Activated naive CD4-positive, alpha-beta T cell treated with Interleukin-2 at 50 U/mL for 16 hours (primary cell): ENCODE measurements around the gene CFAP20DC.
"Not testable (repeated sequence)": the region's sequence is repeated elsewhere in the genome, so short reads cannot be mapped to it uniquely, and the experiment has no call there.

ENCODE experiments used
- DNase-seq: peaks from one replicate; pipeline ENCODE4 v3.0.0-alpha.2; 2020

Gene CFAP20DC

DNA sequence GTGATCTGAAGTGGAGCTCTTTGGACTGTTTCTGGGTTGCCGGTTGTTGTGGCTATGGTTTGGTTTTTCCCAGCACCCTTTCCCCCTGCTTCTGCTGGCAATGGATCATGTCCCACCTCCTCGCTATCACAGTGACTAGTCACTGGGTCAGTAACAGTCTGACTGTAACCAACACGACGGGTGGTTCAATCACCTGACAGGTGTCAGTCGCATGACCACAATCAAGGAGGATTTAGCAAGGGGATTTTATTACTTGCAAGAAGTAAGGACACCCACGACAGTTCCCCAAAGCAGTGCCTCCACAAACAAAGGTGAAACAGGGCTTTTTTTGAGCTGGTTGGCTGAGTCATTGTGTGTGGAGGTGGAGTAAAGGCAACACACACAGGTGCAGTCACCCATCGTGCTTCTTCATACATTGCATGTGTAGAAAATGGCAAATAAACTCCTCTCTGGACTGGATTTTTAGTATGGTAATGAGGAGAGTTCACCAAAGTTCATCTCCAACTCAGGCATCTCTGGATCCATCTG, 324.4 kb downstream of the CFAP20DC start:
- no peak for DNase-seq

DNA sequence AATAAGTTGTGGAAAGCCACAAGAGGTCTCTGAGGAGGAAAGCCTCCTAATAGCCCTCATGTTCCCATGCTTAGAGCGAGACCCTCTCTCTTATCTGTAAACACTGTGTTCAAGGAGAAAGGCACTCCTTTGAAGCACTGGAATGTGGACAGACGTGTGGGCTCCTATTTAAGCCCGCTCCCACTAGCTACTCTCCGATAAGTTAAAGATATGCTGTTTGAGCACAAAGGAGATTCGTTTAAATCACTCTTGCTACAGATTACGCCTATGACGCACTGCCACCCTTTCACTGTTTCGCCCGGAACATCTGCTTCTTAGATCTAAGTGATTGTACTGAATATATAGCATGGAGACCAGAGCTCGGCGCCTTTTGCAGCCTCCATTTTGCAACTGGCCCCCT, 325.5 kb downstream of the CFAP20DC start:
- DNase-seq, result no peak

DNA sequence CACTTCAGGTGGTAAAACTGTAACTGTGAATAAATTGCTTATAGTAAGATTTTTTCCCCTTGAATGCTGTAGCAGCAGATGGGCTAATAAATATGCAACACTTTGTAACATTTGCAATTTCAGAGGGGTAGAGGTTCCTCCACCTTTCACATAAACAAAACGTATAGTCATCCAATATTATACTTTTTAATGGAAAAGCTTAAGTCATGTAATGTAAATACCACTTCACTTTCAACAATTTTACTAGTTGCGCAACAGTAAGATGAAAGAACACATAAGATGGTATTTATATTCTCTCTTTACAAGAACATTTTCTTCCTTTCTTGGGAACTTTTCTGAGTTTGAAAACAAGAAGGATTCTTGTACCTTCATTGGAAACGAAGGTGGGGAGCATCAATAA, 326.7 kb downstream of the CFAP20DC start:
- DNase-seq, result no peak

DNA sequence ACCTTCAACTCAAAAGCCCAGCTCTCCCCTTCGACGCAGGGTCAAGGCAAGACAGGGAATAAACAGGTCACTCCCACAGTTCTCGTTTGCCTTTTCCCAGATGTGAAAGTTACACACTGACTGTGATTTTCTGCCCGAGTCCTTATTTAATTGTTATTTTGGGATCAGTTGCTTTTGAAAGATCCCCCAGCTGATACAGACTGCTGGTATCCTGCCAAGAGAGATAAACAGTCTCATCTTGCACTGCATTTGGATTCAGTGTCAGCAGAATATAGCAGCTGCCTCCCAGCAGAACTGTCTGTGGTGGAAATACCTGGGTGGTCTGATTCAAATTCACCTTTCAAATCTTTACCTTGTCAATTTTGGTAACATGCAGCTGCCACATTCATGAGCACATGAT, 327.3 kb downstream of the CFAP20DC start:
- no peak for DNase-seq

DNA sequence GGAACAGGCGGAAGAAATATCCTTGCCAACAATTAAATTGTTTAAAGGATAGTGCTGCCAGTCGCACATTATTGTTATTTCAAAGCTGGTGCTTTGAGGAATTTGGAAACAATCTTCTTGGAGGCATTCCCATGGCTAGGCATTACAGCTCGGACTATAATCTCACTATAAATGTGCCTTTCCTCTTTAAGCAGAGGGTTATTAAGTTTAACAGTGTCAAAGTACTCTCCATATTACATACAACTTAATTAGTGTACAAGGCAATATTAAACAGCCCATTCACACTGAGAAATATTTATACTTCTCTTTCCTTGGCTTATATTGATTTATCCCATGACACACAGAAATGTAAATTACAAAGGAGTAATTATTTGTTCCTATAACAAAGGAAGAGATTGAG, 329.3 kb downstream of the CFAP20DC start:
- no peak for DNase-seq

DNA sequence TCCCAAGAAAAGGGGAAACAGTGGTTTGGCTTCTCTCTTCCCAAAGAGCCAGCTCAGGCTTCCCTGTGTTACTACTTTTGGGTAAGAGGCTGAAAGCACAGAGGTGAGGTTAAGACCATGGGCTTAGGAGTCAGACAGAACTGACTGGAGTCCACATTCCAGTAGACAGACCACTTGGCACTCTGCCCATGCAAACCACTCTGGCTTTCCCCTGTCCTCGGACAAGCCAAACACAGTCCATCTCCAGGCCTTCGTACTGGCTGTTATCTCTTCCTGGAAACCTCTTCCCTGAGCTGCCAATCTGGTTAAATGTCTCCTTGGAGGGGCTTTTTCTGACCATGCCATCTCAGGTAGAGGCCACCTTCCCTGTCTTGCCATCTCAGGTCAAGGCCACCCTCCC, 330.1 kb downstream of the CFAP20DC start:
- DNase-seq, result no peak

DNA sequence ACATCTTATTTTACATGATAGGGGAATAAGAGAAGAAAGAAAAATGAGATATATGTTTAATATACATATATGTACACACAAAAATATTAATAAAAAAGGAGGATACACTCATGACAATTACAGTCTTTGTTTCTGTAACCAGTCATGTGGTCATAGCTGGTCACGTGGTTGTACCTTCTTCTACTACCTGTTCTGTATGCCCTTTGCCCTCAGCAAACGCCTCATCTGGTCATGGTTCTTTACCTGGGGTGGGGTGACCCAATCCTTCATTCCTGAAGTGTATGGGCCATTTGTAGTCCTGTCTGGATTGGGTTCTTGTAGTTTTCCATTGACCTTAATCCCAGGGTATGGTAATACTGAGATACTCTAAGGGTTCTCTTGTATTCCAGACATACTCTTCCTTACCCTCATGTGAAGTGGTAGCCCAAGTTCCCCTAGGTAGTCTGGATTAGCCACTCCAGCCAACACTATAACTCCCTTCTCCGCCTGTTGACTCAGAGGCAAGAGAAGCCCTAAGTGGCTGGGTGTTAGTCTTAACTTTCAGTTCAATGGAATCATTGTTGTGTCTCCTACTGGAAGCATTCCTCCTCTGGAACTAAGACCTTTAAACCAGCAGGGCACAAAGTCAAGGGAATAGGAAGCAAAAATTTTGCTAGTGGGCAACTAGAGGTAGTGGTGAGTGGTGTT, 336.0 kb downstream of the CFAP20DC start:
- no peak for DNase-seq

DNA sequence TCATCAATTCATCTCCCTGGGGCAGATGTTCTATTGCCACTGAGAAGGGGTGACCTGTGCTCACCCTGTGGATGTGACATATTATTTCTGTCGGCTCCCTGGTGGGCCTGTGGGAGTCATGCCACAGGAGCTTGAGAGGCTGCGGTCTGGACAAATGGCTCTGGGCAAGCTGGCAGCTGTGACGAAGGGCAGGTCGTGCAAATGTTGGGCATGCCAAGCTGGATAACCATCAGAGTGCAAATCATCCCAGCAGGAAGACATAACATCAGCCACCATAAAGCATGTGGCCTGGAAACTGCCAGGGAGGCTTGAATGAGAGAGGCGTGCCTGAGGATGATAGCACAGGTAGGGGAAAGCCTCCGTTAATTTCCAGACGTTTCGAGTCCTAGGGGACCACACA, 338.0 kb downstream of the CFAP20DC start:
- DNase-seq, result no peak

DNA sequence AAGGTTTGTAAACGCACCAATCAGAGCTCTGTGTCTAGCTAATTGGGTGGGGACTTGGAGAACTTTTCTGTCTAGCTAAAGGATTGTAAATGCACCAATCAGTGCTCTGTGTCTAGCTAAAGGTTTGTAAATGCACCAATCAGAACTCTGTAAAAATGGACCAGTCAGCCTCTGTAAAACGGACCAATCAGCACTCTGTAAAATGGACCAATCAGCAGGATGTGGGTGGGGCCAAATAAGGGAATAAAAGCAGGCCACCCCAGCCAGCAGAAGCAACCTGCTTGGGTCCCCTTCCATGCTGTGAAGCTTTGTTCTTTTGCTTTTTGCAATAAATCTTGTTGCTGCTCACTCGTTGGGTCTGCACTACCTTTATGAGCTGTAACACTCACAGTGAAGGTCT, 340.8 kb downstream of the CFAP20DC start:
- not testable (repeated sequence) for DNase-seq

DNA sequence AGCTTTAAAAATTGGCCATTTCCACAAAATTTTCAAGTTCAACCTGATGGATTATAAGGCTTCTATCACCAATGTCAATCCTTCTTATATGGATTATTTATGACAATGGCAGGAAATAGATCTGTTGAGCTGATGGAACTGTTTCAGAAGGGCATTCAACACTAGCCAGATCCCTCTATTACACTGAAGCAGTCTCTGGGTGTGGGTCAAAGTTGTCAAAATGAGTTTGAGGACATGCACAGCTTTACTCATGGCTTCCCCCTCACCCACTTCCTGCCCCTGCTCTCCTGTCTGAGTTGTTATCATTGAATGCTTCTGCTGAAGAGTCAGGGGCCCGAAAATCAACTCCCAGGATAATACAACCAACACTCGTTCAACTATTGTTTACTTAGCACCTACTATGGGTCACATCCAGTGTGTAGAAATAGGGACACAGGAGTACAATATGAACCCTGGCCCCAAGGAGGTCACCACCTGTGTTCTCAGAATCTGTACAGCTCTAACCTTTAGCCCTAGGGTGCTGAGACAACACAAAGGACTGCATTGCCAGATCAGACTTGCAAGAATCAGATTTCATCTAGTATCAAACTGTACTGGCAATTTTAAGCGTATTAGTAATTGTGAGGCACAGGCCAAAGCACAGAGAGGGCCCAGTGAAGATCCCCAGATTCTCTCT, 341.6 kb downstream of the CFAP20DC start:
- DNase-seq, result no peak

DNA sequence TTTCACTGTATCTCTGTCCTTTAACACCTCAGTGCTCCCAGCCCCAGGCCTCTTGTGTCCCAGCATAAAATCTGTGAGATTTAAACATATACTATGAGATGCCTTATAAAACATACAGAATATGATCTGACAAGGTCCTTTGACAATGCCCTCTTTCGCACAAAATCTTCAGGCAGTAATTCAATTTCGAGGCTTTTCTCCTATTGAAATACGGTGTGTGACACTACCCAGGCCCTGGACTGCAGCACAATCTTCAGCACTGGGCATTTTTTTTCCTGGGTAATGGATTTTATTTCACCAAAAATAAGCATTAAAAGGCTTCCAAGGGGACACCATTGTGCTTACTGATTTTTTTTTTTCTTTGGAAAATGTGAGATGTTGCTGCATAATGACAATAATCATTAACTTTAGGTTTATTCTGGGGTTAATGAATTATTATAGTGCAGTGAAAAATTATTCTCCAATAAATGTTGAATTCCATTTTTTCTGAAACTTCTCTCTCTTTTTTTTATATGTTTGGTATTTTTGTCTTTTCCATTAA, 342.4 kb downstream of the CFAP20DC start:
- no peak for DNase-seq

DNA sequence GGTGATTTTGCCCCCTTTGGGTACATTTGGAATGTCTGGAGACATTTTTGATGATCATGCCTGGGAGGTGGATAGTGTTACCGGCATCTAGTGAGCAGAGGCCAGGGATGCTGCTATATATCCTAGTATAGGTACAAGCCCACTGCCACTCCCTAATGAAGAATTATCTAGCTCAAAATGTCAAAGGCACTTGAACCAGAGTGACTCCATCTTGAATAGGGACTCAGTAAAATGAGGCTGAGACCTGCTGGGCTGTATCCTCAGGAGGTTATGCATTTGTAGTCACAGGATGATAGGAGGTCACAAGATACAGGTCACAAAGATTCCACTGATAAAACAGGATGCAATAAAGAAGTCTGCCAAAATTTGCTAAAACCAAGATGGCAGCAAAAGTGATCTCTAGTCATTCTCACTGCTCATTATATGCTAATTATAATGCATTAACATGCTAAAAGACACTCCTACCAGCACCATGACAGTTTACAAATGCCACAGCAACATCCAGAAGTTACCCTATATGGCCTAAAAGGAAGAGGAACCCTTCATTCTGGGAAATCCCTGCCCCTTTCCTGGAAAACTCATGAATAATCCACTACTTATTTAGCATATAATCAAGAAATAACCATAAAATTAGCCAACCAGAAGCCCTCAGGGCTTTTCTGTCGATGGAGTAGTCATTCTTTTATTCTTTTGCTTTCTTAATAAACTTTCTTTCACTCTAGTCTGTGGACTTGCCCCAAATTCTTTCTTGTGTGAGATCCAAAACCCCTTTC, 343.2 kb downstream of the CFAP20DC start:
- DNase-seq, result no peak

DNA sequence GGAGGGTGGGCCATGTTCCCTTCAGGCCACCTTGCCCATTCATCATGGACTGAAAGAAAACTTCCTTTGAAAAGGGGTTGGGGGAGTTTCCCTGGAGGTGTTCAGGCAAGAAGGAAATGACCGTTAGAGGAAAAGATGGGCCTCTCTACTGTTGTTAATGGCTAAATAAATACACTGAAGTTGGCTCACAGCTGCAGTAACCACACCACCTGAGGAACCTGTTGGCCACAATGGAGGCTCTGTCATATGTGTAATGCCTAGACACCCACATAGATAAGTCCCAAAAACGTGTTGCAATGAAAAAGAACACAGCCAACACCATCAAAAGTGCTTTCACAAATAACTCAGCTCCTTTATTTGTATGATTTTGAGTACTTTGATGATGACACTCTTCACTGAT, 345.1 kb downstream of the CFAP20DC start:
- no peak for DNase-seq

DNA sequence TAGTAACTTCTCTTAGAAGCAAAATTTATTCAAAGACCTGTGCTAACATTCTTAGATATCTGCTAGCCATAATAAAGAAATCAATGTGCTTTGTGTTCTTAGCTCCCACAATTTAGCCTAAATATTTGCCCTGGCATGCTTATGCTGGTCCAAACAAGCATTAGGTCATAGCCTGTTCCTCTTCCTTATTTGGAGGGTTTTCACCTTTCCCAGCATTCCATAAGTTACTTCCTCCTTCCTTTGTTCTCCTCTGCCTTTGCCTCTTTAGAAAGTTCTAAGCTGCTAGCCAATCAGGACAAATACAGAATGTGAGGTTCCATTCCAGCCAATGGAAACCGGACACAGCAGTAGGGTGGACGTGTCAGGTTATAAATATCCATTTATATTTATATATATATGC, 345.5 kb downstream of the CFAP20DC start:
- DNase-seq, result not testable (repeated sequence)

DNA sequence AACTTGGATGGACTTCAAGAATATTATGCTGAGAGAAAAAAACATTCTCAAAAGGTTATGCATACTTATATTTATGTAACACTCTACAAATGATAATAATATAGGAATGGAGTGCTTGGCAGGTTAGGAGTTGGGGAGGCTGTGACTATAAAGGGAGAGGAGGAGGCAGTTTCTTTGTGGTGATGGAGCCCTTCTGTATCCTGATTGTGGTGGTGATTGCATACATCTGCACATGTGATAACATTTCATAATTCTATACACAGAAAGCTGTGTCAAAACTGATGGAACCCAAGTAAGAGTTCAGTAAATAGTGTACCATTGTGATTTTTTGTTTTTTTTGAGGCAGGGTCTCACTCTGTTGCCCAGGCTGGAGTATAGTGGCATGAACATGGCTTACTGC, 351.6 kb downstream of the CFAP20DC start:
- DNase-seq, result no peak

DNA sequence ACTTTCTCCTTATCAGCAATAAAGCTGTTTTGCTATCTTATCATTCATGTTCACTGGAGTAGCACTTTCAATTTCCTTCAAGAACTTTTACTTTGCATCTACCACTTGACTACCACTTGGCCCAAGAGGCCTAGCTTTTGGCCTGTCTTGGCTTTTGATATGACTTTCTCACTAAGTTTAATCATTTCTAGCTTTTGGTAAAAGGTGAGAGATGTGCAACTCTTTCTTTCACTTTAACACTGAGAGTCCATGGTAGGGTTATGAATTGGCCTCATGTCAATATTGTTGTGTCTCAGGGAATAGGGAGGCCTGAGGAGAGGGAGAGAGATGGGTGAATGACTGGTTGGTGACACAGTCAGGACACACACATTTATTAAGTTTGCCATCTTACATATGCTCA, 352.3 kb downstream of the CFAP20DC start:
- DNase-seq, result no peak

DNA sequence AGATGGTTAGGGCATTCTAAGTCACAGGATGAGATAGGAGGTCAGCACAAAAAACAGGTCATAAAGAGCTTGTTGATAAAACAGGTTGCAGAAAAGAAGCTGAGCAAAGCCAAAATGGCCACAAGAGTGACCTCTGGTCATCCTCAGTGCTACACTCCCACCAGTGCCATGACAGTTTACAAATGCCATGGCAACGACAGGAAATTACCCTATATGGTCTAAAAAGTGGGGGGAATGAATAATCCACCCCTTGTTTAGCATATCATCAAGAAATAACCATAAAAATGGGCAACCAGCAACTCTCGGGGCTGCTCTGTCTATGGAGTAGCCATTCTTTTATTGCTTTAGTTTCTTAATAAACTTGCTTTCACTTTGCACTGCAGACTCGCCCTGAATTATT, 353.0 kb downstream of the CFAP20DC start:
- not testable (repeated sequence) for DNase-seq

DNA sequence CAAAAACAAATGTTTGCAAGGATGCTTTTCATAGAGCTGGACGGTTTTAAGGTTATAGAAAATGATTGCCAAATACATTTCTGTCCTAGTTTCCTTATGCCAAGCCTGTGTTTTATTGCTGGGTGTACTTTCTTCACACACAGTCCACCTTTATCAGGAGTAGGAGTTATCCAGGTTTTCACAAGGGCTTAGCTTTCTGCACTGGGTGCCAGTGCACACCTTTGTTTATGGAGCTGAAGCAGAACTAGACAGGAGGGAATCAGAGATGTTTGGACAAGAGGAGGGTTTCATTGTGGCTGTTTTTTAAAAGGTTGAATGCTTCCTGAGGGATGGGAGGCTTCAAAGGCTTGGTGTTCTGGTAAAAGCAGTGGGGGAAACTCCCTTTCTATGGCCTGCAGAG, 353.7 kb downstream of the CFAP20DC start:
- no peak for DNase-seq

DNA sequence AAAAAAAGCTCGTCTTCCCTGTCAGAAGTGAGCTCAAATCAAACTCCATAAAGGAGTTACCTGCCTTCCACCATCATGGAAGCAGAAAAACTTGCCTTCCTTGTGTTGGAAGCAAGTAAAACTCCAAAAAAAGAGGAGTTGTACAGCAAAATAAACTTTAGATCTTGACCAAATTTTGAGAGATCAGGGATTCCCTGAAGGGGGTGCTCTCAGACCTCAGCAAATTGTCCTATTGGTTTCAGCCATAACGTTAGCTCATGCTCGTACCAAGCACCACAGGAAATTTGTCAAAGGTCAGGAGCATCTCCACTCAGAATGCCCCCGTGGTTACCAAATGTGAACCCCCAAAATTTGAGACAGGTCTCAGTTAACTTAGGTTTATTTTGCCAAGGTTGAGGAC, 354.5 kb downstream of the CFAP20DC start:
- DNase-seq, result not testable (repeated sequence)

DNA sequence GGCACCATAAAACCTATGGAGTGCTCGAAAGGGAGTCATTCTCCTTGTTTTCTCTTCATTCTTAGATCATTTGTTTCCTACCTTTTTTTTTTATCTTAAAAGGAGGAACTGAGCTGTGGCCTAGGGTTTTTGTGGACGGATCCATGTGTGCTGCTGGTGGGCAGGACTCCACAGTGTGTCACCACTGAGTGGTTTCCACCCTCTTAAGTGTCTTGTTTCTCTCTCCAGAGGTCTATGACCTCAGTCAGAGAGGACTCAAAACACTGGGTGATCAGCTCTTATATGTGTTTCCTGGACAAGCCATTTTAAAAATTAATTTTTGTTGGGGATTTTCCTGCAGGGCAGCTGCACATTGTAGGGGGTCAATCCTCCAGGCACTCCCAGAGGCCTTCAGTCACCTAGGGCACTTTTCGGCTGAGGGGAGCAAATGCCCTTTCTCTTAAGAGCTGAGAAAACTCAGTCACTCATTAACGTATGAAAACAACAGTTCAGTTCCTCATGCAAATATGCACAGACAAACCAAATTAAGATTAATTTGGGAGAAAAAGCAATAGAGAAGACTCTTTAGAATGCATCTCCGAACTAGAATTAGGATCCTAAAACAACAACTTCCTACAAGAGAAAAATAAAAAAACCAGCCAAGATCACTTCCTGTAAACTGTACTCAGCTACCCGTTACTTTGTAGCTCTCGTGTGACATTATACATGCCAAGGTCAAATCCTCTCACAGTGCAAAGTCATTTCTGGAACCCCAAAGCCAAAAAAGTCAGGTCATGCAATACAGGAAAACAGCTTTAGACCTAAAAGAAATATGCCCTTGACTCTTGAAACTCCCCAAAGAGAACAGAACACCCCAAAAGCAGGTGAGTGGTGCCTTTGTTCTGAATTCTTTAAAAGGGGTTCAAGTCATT, 355.6 kb downstream of the CFAP20DC start:
- DNase-seq, result no peak

DNA sequence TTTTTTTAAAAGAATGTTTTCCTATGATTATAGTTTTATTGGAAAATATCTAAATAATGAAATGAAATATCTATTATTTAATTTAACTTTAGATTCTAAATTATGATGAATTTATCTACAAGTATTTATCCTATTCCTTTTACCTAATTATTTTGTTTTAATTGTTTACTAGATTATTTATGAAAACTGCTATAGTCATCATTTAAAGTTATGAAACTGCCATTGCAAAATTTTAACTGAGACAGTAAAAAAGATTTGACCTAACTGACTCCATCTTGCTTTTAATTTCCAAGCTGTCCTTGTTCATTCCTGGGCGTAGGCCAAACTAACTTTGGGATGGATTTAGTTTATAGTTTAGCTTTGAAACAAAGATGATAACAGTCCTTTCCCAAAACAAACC, 357.3 kb downstream of the CFAP20DC start:
- DNase-seq, result no peak
